GM06990 (cell line): ENCODE measurements around the gene RNASE11.

Experiments used
- DNase-seq: peaks from one replicate; pipeline ENCODE4 v3.0.0-alpha.2; 2011; ENCODE audit not compliant: insufficient read length; ENCODE audit errors: extremely low read depth
- H3K27me3 ChIP-seq: replicated peaks from 2 replicates; pipeline ENCODE4 v1.6.0; 2011; ENCODE audit warnings: low read length; ENCODE audit not compliant: control insufficient read depth, insufficient read depth
- H3K36me3 ChIP-seq: 2 replicates; pipeline ENCODE4 v1.5.1; 2011; ENCODE audit warnings: low read length; ENCODE audit not compliant: control insufficient read depth, insufficient read depth
- H3K4me3 ChIP-seq: replicated peaks from 2 replicates; pipeline ENCODE4 v1.5.1; 2011; ENCODE audit warnings: low read depth, mild to moderate bottlenecking, control low read depth, low read length
- CTCF ChIP-seq: IDR thresholded peaks from 2 replicates; pipeline ENCODE4 v1.5.1; 2011; ENCODE audit warnings: low read length, control low read depth, mild to moderate bottlenecking, inconsistent platforms; ENCODE audit not compliant: insufficient read depth, poor library complexity, severe bottlenecking

The RNASE11 gene

GRCh38 chr14:20556500-20557211, 31.1 kb downstream of the RNASE11 start:
- H3K36me3 ChIP-seq: no peaks in the 10 kb centered on the region
- DNase-seq: no peak
- no peak for TF ChIP-seq CTCF
- no peaks in the 10 kb centered on the region; the same call in 1 of the 2 replicates for H3K27me3 ChIP-seq
- H3K4me3 ChIP-seq: no peak overlapping the region

GRCh38 chr14:20555845-20556244, 32.0 kb downstream of the RNASE11 start:
- Histone ChIP-seq H3K36me3 (no peaks in the 10 kb centered on the region), H3K4me3 (no peak overlapping the region), H3K27me3 (no peaks in the 10 kb centered on the region; the same call in 1 of the 2 replicates)
- no peak for DNase-seq
- no peak for TF ChIP-seq CTCF

- TF ChIP-seq CTCF: no peak
- H3K27me3 ChIP-seq: peaks cover 2% of the 10 kb centered on the region
- H3K4me3 ChIP-seq: no peak overlapping the region
- no peak for DNase-seq
- no peaks in the 10 kb centered on the region for H3K36me3 ChIP-seq
Observed at GRCh38 chr14:20553024-20553423, 34.8 kb downstream of the RNASE11 start.

- no peak for DNase-seq
- peaks cover 2% of the 10 kb centered on the region for H3K27me3 ChIP-seq
- H3K4me3 ChIP-seq: no peak overlapping the region
- no peak for TF ChIP-seq CTCF
- H3K36me3 ChIP-seq: no peaks in the 10 kb centered on the region
Observed at GRCh38 chr14:20551606-20552005, 36.2 kb downstream of the RNASE11 start.

GRCh38 chr14:20550926-20551325, 36.9 kb downstream of the RNASE11 start:
- Histone ChIP-seq H3K4me3 (no peak overlapping the region), H3K36me3 (no peaks in the 10 kb centered on the region), H3K27me3 (peaks cover 2% of the 10 kb centered on the region)
- no peak for TF ChIP-seq CTCF
- DNase-seq: no peak
